Neuron (in vitro differentiated cells): ENCODE measurements around the gene SALL1.
A peak's percentile ranks its signal among the peaks of the same experiment; 100 is the strongest.

ENCODE experiments used
- H2AFZ ChIP-seq: one replicate; pipeline ENCODE4 v1.6.1; 2013; ENCODE audit warnings: low read depth, mild to moderate bottlenecking, inconsistent platforms, low read length, moderate library complexity
- H3K27me3 ChIP-seq: one replicate; pipeline ENCODE4 v1.6.1; 2013; ENCODE audit warnings: low read length; ENCODE audit not compliant: insufficient read depth
- H3K36me3 ChIP-seq: one replicate; pipeline ENCODE4 v1.6.1; 2013; ENCODE audit warnings: low read length; ENCODE audit not compliant: insufficient read depth
- H3K4me1 ChIP-seq: one replicate; pipeline ENCODE4 v1.6.1; 2013; ENCODE audit warnings: low read length; ENCODE audit not compliant: insufficient read depth
- H3K4me3 ChIP-seq: 2 replicates; pipeline ENCODE4 v1.5.1; 2013; ENCODE audit warnings: mild to moderate bottlenecking, low read length, moderate library complexity
- H3K9me3 ChIP-seq: one replicate; pipeline ENCODE4 v1.6.1; 2013; ENCODE audit warnings: low read length

The SALL1 gene

DNA sequence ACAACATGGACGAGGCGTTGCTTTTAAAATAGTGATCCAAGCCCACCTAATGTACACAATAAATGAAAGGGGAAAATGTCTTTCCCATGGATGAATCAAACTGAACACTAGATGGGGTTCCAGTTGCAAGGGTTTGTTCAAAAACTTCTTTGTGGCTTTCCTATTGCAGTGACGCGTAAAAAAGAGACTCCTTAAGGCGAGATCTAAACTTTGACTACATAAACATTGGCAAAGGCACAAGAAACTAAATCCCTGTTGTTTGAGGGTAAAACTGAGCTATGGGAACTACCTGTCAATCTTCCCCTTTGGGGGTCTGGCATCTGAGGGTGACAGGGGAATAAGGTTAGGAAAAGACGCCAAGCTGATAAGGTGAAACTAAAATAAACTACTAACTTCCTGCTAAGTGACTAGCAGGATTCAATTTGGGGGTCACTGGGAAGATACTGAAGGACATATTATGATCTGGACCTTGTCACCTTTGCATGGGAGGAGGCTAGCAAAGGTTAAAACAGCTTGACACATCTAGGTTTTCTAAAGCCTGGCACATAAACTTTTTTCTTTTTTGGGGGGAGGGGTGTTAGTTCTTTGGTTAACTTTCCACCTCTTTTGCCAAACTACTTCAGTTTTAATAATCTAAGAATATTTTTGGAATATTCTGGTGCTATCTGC, 4.7 kb downstream of the SALL1 start:
- Histone ChIP-seq H3K4me3 (peak overlapping the region; percentile 99), H3K36me3 (peaks cover 10% of the 10 kb centered on the region), H3K4me1 (peaks cover 67% of the 10 kb centered on the region), H3K9me3 (no peaks in the 10 kb centered on the region), H2AFZ (no peak overlapping the region), H3K27me3 (no peaks in the 10 kb centered on the region)

DNA sequence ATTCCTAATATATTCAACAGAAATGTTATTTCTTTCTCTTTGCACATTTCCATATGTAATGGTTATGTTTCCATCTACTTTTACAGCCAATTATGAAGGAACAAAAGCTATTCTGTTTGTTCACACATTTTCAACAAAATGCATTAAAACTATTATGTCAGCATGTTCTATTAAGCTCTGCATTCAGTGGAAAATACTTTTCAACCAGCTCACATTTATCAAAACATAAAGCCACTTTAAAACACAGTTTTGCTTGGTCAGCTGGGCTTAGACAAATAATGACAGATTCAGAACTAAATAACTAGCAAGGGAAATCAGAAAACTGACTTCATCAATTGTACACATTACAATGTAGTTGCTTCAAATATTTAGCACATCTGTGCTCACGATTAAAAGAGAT, 6.9 kb downstream of the SALL1 start:
- Histone ChIP-seq H3K9me3 (peaks cover 20% of the 10 kb centered on the region), H3K4me1 (peaks cover 67% of the 10 kb centered on the region), H2AFZ (no peak overlapping the region), H3K4me3 (peak overlapping the region; percentile 15), H3K36me3 (peaks cover 32% of the 10 kb centered on the region), H3K27me3 (no peaks in the 10 kb centered on the region)

DNA sequence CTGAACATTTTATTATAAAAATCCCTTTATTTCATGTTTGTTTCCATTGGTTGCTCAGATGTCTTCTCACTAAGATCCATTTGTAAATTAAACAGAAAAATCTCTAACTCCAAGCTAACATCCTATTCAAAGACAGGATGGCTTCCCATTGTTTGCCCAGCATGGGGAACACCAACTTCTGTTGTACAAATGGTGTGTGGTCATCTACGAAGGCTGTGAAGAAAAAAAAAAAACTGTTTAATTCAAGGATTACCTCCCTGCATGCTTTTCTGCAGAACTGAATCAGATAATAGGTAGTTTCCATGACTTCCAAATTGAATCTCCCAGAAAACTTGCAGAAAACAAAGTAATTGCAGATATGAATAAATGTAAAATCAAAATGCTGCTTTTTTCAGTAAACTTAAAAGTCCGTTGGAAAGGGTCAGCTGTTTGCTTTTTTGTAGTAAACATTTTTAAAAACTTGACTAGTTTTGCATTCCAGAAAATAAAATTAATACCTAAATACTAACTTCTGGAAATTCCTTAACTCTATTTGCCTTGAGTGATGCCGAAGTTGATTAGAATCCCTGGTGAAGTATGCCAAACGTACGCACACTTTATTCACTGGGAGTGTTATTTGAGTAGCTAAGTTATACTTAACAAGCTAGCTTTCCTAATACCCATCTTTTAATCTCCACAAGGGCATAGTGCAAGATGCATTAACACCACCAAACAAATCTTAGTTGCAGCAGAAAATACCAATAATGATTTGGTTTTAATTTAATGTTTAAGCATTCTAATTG, 7.7 kb downstream of the SALL1 start:
- peaks cover 62% of the 10 kb centered on the region for H3K4me1 ChIP-seq
- H3K36me3 ChIP-seq = peaks cover 40% of the 10 kb centered on the region
- no peak overlapping the region for H2AFZ ChIP-seq
- peak overlapping the region; percentile 15 for H3K4me3 ChIP-seq
- H3K27me3 ChIP-seq = no peaks in the 10 kb centered on the region
- peaks cover 26% of the 10 kb centered on the region for H3K9me3 ChIP-seq

DNA sequence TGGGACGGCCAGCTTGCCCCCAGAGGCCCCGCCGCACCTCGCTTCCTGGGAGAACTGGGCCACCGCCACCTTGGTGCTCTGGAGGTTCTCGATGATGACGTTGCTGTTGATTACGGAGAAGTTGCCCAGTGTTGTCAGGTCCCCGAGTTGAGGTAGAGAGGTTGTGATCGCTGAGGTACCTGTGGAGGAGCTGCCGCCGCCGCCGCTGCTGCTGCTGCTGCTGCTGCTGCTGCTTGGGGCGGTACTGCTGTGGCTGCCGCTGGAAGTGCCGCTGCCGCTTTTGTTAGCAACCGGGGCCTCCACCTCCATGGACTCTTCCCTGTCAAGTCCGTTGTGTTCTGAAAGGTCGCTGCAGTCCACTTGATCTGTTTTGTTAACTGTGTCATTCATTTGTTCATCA, 9.5 kb downstream of the SALL1 start:
- no peaks in the 10 kb centered on the region for H3K27me3 ChIP-seq
- H2AFZ ChIP-seq = no peak overlapping the region
- H3K36me3 ChIP-seq = peaks cover 58% of the 10 kb centered on the region
- peaks cover 45% of the 10 kb centered on the region for H3K4me1 ChIP-seq
- peaks cover 31% of the 10 kb centered on the region for H3K9me3 ChIP-seq
- no peak overlapping the region for H3K4me3 ChIP-seq

DNA sequence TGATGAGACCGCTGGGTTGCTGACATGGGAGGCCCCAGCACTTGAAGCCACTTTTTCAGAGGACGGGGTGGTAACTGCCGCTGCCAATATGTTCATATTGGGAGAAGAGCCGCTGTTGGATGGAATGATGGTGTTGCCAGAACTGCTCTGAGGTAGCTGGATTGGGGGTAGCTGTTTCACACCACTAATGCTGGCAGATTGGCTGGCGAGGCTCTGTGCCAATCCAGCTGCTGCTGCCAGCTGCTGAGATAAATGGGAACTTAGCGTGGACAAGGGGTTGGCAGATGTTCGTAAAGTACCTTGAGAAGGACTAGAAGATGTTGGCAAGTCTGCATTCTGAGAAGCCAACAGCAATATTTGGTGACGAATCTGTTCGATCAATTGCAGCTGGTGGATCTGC, 10.0 kb downstream of the SALL1 start:
- H3K4me3 ChIP-seq = no peak overlapping the region
- H3K36me3 ChIP-seq = peaks cover 62% of the 10 kb centered on the region
- no peak overlapping the region for H2AFZ ChIP-seq
- peaks cover 31% of the 10 kb centered on the region for H3K9me3 ChIP-seq
- peaks cover 41% of the 10 kb centered on the region for H3K4me1 ChIP-seq
- no peaks in the 10 kb centered on the region for H3K27me3 ChIP-seq

DNA sequence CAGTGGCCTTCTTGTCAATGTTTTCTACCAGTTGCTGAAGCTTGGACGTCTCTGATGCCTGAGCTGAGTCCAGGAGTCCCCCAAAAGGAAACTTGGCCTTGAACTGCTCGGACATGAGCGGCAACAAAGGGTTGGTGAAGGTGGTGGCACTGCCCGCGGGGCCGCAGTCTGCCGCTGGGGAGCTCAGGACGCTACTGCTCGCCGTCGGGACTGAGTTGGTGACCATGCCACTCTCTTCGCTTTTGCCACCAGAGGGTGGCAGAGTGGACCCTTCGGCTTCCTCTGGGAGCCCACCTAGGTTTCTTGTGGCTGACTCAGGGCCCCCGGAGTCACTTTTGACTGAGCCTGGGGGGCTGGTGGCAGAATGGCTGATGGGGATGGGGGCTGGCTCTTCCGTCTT, 11.0 kb downstream of the SALL1 start:
- no peak overlapping the region for H2AFZ ChIP-seq
- H3K9me3 ChIP-seq = peaks cover 31% of the 10 kb centered on the region
- peaks cover 71% of the 10 kb centered on the region for H3K36me3 ChIP-seq
- H3K27me3 ChIP-seq = no peaks in the 10 kb centered on the region
- no peak overlapping the region for H3K4me3 ChIP-seq
- H3K4me1 ChIP-seq = peaks cover 31% of the 10 kb centered on the region

DNA sequence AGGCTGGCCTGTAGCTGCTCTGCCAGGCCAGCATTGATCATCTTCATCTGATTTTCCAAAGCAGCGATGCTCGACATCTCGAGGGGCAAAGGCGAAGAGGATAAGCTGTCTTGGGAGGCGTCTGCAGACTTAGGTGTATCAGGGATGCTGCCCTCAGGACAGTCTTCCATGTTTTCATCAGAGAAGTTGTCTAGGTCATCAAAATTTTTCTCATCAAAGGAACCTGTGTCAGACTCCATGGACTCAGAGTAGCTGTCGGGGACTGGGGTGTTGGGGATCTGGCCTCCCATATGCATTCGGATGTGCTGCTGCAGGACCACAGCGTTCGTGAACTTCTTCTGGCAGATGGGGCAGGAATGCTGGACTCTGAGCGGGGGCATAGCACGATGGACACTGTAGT, 11.5 kb downstream of the SALL1 start:
- peaks cover 26% of the 10 kb centered on the region for H3K4me1 ChIP-seq
- no peaks in the 10 kb centered on the region for H3K27me3 ChIP-seq
- no peak overlapping the region for H2AFZ ChIP-seq
- peaks cover 73% of the 10 kb centered on the region for H3K36me3 ChIP-seq
- H3K4me3 ChIP-seq = no peak overlapping the region
- peaks cover 31% of the 10 kb centered on the region for H3K9me3 ChIP-seq

DNA sequence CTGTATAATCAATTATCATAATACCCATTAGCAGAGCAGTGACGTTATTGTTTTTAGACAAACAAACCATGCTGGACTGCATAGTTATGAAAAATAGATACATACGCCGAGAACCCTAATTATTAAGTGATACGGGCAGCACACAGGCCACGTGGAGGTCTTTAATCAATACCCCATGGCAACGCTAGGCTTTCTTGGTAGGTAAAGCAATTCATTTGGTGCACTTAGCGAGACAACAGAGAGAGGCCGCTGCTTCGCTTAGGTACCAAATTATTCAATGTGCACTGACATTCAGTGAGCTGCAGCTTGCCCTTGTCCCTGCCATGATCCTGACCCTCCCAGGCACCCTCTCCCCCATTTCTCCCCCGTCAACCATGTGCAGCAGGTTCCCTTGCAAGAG, 12.9 kb downstream of the SALL1 start:
- H3K9me3 ChIP-seq = peaks cover 31% of the 10 kb centered on the region
- no peak overlapping the region for H3K4me3 ChIP-seq
- peaks cover 73% of the 10 kb centered on the region for H3K36me3 ChIP-seq
- H3K27me3 ChIP-seq = no peaks in the 10 kb centered on the region
- H3K4me1 ChIP-seq = peaks cover 12% of the 10 kb centered on the region
- H2AFZ ChIP-seq = no peak overlapping the region

DNA sequence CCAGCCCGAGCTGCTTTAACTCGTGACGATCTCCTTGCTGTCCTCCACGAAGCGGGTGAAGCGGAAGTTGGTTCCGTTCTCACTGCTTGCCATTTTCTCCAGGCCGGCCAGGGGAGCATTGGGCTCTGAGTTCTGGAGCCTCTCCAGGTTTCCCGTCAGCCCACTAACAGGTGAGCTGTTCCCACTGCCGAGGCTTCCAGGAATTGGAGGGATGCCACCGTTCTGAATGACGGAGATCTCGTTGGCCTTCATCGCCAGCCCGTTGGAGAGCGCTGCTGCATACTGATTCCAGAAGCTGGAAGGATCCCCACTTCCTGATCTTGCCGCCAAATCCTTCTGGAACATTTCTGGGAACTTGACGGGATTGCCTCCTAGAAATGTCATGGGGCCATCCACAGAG, 14.0 kb downstream of the SALL1 start:
- no peak overlapping the region for H2AFZ ChIP-seq
- H3K27me3 ChIP-seq = no peaks in the 10 kb centered on the region
- peaks cover 70% of the 10 kb centered on the region for H3K36me3 ChIP-seq
- peaks cover under 1% of the 10 kb centered on the region for H3K4me1 ChIP-seq
- peaks cover 31% of the 10 kb centered on the region for H3K9me3 ChIP-seq
- H3K4me3 ChIP-seq = no peak overlapping the region

DNA sequence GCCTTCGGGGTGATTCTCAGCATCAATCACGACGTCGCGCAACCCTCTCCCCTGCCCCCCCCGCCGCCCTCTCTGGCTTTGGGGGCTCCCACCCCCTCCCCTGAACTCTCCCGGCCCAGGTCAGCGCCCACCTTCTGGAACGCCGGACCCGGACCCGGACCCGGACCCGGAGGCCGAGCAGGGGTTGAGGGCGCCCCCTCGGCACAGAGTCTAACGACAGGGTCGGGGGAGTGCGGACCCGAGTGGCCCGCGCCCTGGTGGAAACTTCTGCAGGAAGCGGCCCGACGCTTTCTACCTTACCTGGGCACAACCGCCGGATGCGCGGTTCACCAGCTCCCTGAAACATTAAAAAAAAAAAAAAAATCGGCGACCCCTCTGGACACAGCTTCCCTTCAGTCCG, 16.2 kb downstream of the SALL1 start:
- no peaks in the 10 kb centered on the region for H3K27me3 ChIP-seq
- no peaks in the 10 kb centered on the region for H3K4me1 ChIP-seq
- H2AFZ ChIP-seq = no peak overlapping the region
- H3K4me3 ChIP-seq = no peak overlapping the region
- peaks cover 48% of the 10 kb centered on the region for H3K36me3 ChIP-seq
- peaks cover 17% of the 10 kb centered on the region for H3K9me3 ChIP-seq

DNA sequence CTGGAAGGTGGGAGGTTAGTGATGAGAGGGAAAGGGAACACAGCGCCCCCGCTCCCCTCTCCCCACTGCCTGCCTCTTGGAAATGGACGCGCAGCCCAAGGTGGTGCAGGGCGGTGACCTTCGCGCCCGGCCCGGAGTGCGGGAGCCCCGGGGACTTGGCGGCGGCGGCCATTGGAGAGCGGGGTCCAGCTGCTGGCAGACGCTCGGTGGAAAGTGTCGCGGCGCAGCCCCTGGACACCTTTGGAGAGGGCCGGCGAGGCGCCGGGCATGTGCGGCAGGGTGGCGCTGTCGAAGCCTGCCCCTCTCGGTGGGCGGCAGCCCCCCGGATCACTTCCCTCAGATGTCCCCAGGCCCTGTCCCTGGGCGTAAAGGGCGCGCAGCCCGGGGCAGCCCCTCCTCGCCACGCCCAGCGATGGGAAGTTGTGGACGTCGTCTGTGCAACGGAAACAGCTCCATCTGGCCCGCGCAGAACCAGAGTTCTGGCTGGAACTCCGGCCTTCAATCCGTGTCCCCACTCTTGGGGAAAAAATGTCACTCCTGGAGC, 16.7 kb downstream of the SALL1 start:
- H3K9me3 ChIP-seq = peaks cover 12% of the 10 kb centered on the region
- H3K27me3 ChIP-seq = no peaks in the 10 kb centered on the region
- H2AFZ ChIP-seq = no peak overlapping the region
- no peak overlapping the region for H3K4me3 ChIP-seq
- H3K4me1 ChIP-seq = no peaks in the 10 kb centered on the region
- H3K36me3 ChIP-seq = peaks cover 42% of the 10 kb centered on the region

DNA sequence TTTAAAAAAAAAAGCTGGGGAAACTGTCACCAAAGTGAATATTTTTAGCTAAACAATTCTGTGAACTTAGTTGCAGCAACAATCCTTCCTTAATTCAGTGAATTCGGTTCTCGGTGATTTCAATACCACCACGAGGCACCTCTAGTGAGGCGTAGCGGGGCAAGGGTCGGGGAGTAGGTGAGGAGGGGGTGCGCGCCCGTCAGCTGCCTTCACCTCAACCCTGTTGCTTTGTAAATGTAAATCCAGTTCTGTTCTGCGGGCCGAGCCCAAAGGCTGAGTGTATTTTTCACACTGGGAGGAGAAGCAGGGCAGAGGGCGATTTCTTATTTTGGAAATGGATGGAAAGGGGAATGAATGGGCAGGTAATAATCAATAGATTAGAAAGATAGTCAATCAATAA, 17.4 kb downstream of the SALL1 start:
- Histone ChIP-seq H2AFZ (no peak overlapping the region), H3K36me3 (peaks cover 36% of the 10 kb centered on the region), H3K4me3 (no peak overlapping the region), H3K4me1 (no peaks in the 10 kb centered on the region), H3K9me3 (peaks cover 7% of the 10 kb centered on the region), H3K27me3 (no peaks in the 10 kb centered on the region)

DNA sequence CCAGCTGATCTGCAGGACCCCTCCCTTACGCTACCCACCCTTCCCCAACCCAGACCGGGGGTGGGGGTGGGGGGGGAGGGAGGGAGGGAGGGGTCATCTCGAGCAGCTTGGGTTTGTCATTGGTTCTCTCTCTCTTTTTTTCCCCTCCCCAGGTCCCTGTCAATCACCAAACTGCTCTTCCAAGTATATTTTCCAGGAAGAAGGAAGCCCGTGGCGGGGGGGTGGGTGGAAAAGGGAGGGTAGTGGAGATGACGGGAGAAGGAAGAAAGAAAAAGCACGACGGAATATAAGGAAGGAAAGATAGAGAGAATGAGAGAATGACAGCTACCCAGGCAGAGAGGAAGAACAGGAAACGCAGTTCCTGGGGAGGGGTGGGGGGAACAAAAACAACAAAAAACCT, 17.9 kb downstream of the SALL1 start:
- peaks cover 31% of the 10 kb centered on the region for H3K36me3 ChIP-seq
- no peak overlapping the region for H2AFZ ChIP-seq
- no peaks in the 10 kb centered on the region for H3K27me3 ChIP-seq
- H3K4me1 ChIP-seq = no peaks in the 10 kb centered on the region
- peaks cover 2% of the 10 kb centered on the region for H3K9me3 ChIP-seq
- H3K4me3 ChIP-seq = no peak overlapping the region
